ENCODE data around the gene RNU1-3.
"Not testable (repeated sequence)": the region's sequence is repeated elsewhere in the genome, so short reads cannot be mapped to it uniquely, and the experiment has no call there.

Gene RNU1-3

DNA sequence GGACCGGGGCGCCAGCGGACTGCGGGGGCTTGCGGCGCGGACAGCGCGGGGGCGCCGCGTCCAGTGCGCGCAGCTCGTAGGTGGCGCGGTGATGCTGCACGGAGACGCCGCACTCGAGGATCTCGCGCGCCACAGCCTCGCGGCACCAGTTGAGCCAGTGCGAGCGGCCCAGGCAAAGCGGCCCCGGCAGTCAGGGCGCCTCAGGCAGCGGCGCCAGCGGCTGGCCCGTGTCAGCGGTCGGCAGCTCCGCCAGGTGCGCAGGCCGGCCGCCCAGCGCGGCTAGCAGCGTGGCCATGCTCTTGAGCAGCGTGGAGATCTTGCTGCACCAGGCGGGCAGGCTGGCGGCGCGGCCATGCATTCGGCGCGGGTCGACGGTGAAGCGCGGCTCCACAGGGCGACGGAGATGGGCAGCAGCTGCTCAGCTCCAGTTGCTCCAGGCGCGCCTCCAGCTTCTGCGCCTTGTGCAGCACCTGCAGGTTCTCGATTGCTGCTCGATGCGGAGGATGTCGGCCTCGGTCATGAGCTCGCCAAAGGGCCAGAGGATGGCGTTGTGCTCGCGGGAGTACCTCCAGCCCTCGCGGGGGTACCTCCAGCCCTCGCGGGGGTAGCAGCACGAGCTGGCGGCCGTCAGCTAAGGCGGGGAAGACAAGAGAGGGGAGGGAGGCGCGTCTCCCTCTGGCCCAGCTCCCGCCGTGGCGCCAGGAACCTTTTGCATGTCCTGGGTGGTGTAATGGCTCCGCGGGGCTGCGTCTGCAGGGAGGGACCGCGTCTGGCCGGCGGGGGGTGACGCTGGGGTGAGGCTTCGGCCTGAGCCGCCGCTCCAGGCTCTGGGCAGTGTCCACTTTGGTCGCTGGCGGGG lies 26.9 kb upstream of the RNU1-3 start:
- DNase-seq = not testable (repeated sequence)

DNA sequence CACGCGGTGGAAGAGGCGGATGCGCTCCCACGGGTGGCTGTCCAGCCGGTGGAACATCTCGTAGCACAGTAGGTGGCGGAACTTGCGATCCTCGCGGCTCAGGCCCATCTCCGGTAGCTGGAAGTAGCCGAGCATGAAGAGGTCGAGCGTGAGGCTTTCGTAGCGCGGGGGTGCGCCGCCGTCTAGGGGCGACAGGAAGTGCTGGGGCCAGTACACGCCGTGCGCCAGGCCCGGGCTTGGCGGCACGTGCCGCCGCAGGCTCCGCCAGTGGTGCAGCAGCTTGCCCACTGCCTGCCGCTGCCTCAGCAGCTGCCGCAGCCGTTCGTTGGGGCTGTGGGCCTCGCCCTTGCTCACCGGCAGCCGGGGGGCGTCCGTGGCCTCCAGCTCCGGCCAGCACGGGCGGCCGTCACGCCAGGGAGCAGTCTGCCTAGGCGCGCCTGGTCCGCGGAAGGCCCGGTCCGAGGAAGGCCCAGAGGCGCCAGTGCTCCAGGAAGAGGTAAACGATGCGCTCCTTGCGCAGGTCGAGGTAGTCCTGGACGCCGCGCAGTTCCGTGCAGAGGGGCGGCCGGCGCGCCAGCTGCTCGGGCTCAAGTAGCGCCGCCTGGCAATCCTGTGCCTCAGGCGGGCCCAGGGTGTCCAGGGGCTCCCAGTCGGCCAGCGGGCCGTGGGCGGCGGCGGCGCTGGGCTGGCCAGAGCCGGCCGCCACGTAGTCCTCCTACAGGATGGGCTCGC lies 26.1 kb upstream of the RNU1-3 start:
- not testable (repeated sequence) for DNase-seq

DNA sequence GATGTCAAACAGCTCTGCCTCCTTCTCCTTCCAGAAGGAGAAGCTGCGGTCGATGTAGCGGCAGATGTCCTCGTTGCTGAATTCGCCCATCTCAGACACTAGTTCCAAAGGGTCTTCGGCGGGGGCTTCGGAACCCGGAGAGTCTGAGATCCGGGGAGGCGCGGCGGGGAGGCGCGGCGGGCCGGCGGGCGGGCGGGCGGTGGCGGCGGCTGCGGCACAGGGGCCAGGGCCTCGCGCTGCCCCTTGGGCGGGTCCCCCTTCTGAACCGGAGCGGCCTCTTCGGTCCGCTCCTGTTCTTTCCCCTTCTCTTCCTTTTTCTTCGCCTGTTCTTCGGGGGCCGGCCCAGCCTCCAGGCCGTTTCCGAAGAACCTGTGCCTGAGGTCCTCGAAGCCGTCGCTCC lies 25.5 kb upstream of the RNU1-3 start:
- DNase-seq = not testable (repeated sequence)

- not testable (repeated sequence) for DNase-seq
Observed at GRCh38 chr1:16690971-16691682, 24.4 kb upstream of the RNU1-3 start.

GRCh38 chr1:16687132-16687800 lies 20.5 kb upstream of the RNU1-3 start:
- DNase-seq = not testable (repeated sequence)

GRCh38 chr1:16685445-16686371 lies 19.0 kb upstream of the RNU1-3 start:
- DNase-seq = not testable (repeated sequence)

DNA sequence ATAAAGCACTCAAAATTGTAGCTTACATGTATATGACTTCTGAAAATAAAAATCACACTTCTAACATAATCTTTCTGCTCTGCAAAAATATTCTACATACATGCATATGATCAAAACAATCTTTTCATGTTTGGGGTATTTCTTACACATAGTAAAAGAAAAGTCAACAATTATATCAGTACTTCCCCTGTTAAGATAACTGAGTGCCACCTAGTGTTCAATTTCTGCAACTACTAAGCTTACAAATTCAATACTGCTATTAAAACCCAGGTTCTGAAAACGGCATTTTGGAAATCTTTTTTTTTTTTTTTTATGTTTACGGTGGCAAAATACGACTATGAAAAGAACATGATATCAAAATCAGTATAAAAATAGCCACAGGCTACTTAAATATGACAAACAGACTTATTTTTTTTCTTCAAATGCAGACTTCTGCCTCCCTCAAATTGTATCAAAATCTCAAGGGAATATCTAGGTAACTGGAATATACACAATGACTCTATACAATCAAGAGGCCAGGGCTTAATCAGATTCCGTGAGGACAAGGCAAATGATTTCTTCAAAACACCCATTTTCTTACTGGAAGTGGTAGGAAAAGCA lies 18.1 kb upstream of the RNU1-3 start:
- DNase-seq = not testable (repeated sequence)

DNA sequence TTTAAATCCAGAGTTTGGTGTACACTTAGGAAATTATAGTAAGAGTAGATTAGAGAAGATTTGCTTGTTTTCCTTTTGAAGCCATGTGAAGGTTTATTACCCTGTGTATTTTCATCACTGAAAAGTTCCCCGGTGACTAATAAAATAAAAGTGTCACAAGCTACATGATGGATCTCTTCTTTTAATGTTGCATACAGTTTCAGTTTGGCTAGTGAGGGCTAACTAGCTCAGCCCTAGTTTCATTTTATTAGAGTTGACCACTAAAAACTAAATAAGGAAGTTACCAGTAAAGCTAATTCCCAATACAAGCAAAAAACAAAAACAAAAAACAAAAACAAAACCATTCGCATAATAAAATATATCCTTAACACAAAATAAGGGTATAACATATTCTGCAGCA lies 17.4 kb upstream of the RNU1-3 start:
- DNase-seq = not testable (repeated sequence)

- DNase-seq = not testable (repeated sequence)
Observed at GRCh38 chr1:16682803-16683202, 16.1 kb upstream of the RNU1-3 start.

- DNase-seq = not testable (repeated sequence)
Observed at GRCh38 chr1:16680366-16680765, 13.6 kb upstream of the RNU1-3 start.

DNA sequence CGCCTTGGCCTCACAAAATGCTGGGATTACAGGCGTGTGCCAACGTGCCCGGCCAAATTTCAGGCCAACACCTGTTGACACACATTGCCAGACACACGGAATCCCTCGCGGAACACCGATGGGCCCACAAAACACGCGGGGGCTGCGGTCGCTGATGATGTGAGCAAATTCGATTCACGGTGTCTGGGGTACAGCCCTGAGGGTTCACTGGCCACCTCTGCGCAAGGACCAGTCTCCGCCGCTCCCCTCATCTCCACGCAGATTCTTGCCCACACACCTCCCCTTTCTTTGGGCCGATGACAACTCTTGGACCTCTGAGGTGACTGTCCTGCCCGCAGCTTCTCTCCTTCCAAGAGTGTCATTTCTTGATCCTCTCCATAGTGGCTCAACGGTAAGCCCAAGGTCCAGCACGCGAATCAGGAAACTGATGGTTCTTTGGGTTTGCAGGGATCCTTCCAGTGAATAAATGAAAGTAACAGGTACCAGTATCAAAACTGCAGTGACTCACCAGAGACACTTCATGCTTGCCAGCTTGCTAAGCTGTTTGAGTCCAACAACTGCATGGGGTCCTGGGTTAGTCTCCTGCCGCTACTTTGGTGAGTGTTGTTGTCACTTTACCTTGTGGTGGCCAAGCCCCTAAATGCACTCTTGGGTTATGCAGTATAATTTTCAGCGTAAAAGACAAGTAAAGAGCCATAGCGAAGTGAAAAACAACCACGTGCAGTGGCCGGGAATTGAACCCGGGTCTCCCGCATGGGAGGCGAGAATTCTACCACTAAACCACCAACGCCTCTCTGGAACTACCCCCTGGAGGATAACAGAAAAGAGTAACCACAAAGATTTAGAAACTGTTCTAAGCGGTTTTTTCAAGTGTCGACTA lies 11.0 kb upstream of the RNU1-3 start:
- peak; percentile 90 for DNase-seq

DNA sequence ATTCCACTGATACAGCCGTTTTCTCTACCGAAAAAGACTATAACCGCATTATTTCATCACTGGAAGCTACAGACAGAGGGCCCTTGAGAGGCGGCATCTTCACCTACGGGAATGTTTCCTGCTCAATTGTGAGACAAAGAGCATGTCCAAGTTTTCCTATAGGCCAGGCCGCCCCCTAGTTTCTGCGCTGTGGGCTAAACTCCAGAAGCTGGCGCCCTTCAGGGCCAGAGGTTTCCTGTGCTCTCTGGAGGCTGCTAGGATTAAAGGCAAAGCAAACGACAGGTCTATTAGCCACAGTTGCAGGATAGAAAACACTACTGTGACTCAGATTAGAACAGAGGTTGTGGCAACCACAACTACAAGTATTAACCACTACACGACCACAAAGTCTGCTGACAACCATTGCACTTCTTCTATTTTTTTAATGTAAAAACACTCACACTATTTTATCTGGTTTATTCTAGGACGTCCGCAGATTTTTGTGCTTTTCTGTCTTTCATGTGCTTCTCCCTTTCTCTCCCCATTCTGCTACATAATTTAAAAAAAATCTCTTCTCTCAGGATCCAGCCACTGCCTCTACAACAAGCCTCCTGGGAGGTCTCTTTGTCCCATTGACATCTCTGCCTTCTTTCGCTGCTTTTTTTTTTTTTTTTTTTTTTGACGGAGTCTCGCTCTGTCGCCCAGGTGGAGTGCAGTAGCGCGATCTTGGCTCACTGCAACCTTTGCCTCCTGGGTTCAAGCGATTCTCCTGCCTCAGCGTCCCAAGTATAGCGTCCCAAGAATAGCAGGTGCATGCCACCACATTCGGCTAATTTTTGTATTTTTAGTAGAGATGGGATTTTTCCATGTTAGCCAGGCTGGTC lies 10.1 kb upstream of the RNU1-3 start:
- DNase-seq = peak; percentile 56

DNA sequence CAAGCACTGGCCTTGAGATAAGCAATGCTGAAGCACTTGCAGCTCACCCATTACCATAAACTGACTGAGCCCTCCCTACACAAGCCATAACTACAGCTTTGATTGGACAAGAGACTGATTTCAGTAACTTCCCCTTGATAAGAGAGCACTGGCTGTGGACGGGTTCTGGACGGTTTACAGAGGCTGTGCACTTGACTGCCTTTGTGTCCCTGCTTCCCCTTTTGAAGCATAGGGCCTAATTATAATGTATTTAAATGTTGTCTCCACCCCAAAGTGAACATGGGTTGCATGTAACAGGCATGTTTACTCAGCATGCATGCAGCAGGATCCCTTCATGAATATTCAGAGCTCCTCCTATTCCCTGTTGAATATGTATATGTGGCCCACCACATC lies 8.4 kb upstream of the RNU1-3 start:
- DNase-seq = not testable (repeated sequence)

DNA sequence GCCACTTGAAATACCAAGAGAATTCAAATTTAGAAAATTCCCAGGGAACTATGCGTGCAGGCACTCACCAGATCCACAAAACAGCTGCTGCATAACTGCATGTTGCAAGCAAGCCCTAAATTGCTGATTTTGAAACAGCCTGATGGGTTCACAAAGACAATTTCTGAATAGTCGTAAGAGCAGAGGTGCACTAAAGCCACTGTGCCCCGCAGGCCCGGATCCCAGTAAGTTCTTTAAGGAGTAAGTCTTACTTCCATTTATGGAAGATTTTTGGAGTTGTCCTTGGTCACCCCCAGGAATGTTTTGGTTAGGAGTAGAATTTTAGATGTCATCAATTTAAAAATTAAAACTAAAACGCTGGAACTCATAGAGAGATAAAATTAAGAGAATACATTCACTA lies 7.2 kb upstream of the RNU1-3 start:
- not testable (repeated sequence) for DNase-seq

- not testable (repeated sequence) for DNase-seq
Observed at GRCh38 chr1:16665836-16666235, 912 bp downstream of the RNU1-3 start.

DNA sequence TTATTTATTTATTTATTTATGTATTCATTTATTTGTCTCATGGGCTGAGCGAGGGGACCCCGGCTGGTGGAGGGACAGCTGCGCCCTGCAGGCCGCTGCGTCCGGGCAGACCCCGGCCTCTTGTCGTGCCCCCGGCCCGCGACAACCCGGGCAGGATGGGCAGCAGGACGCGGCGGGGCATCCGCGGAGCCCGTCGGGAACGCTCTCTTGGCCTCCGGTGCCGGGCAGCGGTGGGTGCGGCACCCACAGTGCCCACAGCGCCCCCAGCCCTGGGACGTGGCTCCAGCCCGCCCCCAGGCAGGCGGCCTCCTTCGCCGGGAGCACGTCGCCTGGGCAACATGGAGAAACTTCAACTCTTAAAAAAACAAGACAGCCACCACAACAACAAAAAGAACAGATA lies 8.5 kb downstream of the RNU1-3 start:
- not testable (repeated sequence) for DNase-seq

GRCh38 chr1:16656981-16657683 lies 9.6 kb downstream of the RNU1-3 start:
- DNase-seq = not testable (repeated sequence)

DNA sequence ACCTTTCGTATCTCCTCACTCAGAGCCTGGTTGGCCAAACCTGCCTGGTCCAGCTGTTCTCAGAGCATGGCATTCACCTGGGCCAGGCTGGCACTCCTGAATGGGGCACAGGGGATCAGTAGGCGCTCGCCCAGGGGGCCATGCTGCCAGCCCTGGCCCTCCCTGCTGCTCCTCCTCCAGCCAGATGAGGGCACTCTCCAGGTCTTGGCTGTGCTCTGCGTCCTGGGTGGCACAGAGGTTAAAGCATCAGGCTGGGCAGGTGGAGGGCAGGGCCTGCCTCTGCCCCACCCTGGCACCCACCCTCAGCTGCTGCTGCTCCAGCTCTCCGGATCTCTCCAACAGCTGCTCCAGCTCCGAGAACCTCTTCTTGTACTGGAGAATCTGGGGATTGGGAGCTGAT lies 10.2 kb downstream of the RNU1-3 start:
- not testable (repeated sequence) for DNase-seq

All from RPMI8226 (cell line).